BJ (cell line): ENCODE data around the gene TNPO3. TPM values are rescaled to one million over a fixed set of nuclear protein-coding genes. Genes with fewer than 3 reads are reported as not detected.
A peak's percentile ranks its signal among the peaks of the same experiment; 100 is the strongest.

ENCODE experiments used
- CTCF ChIA-PET: fragments of 350-600 bp; formaldehyde crosslinking; extraction: SDS; loops from one replicate; lab custom pipeline; 2021; ENCODE audit warnings: antibody characterized with exemption, inconsistent platforms; lab: Yijun Ruan, JAX
- POLR2A ChIA-PET: fragments of 300-600 bp; sonication (Branson Sonifier 250); formaldehyde crosslinking; extraction: SDS; loops from one replicate; lab custom pipeline; 2021; ENCODE audit warnings: antibody characterized with exemption; lab: Charles Lee
- DNase-seq: peaks from one replicate; pipeline ENCODE4 v3.0.0-alpha.2; 2011; ENCODE audit warnings: low read depth
- H3K27me3 ChIP-seq: 2 replicates; pipeline ENCODE4 v1.6.0; 2011; ENCODE audit warnings: low read length; ENCODE audit not compliant: control insufficient read depth, insufficient read depth
- H3K36me3 ChIP-seq: 2 replicates; pipeline ENCODE4 v1.5.1; 2011; ENCODE audit warnings: low read length; ENCODE audit not compliant: control insufficient read depth, insufficient read depth
- H3K4me3 ChIP-seq: 2 replicates; pipeline ENCODE4 v1.5.1; 2011; ENCODE audit warnings: low read depth, mild to moderate bottlenecking, control low read depth, low read length
- CTCF ChIP-seq: IDR thresholded peaks from 2 replicates; pipeline ENCODE4 v1.5.1; 2011; ENCODE audit warnings: low read depth, mild to moderate bottlenecking, control low read depth, inconsistent platforms, low read length, moderate library complexity; ENCODE audit not compliant: insufficient read depth
- polyA plus RNA-seq: library from polyadenylated mRNA; depleted of rRNA; stranded (reverse); fragments of >200 nt; gene quantifications from 2 replicates; pipeline ENCODE4 v1.2.3, GENCODE V29; 2011; rRNA removed
- small RNA-seq: library from RNA; depleted of rRNA; stranded (forward); fragments of <200 nt; gene quantifications from one replicate; pipeline ENCODE3, GENCODE V24; 2012; ENCODE audit warnings: low replicate concordance, low read depth; ENCODE audit not compliant: insufficient read length

Gene TNPO3
- polyA plus RNA-seq, 1 experiment = 36.2 TPM

GRCh38 chr7:128908750-128909624, 145.9 kb downstream of the TNPO3 start:
- no peak overlapping the region; the same call in 1 of the 2 replicates for H3K4me3 ChIP-seq

DNA sequence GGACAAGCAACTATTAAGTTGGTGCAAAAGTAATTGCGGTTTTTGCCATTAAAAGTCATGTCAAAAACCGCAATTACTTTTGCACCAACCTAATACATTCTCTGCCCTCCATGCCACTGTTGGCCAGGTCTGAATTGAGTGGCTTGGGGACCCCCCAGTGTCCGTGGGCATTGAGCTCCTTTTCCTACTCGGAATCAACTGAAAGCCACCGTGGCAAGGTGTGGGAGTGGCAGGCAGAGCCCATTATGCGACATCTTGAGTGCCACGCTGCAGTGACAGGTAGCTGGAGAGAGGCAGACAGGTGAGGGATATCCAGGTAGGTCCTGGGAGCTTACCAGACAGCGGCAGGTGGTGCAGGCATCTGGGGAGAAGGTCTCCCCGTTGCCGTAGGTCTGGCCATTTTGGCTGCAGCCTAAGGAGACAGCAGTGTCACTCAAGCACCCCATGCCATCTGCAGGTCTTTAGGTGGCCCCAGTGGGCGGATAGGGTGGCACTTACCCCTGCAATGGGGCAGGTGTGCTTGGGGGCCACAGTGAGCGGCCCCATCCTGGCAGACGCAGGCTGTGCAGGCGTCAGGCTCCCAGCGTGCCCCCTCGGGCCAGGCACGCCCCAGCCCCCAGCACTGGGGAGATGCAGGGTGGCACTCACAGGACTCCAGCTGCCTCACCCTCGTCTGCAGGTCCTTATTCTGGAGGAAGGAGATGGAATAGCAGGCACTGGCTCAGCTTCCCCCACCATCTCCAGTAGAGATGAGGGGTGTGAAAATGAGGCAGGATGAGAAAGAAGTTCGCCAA, 147.9 kb downstream of the TNPO3 start:
- H3K36me3 ChIP-seq = no peaks in the 10 kb centered on the region
- POLR2A ChIA-PET = no interaction called here
- no peak overlapping the region for H3K4me3 ChIP-seq
- CTCF ChIA-PET = interaction anchor here (0.6 to 1.5 kb wide), 2 partner anchors 36 to 185 kb away, joined by 3 to 4 read pairs; no protein-coding TSS in a partner anchor
- DNase-seq = no peak
- TF ChIP-seq CTCF = no peak
- H3K27me3 ChIP-seq = peaks cover 17% of the 10 kb centered on the region

More at GRCh38 chr7:128908750-128909624, 145.9 kb downstream of the TNPO3 start:
- no peak for DNase-seq
- no peak for TF ChIP-seq CTCF
- no peaks in the 10 kb centered on the region for H3K36me3 ChIP-seq
- ChIA-PET CTCF (interaction anchor here (1.9 kb wide), 1 partner anchor 183 kb away, joined by 11 read pairs; no protein-coding TSS in a partner anchor), POLR2A (no interaction called here)
- H3K27me3 ChIP-seq = peaks cover 19% of the 10 kb centered on the region

DNA sequence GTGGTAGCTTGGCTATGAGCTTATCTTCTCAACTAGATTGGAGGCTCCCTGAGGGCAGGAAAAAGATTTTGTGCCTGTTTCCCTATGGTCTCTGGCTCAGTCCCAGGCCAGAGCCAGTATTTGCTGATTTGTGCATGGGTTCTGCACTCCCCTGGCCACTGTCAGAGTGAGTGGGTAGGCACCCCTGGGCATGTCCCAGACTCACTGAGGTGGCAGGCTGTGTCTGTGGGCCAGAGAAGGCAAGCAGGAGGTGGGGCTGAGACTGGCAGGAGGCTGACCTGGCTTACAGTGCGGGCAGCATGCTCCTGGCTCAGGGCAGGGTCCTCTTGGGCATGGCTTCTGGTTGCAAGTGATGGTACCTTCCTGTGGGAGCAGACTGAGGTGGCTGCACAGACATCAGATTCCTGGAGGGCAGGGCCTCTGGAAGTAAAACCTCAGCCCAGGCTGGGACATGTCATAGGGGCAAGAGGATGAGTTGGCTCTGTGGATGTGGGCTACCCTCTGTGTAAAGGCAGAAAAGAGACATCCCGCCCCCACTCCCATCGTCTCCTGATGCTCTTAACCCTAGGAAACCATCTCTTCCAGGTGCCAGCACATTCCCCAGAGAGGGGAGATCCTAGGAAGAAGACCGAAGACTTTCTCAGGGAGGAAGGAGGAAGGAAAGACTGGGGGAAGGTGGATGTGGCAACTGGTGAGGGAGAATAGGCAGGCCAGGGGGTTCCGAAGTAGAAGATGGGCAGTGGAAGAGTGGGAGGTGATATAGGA, 148.7 kb downstream of the TNPO3 start:
- Histone ChIP-seq H3K36me3 (no peaks in the 10 kb centered on the region), H3K4me3 (no peak overlapping the region), H3K27me3 (peaks cover 13% of the 10 kb centered on the region)
- ChIA-PET POLR2A (no interaction called here), CTCF (interaction anchor here (1.5 to 7.2 kb wide), 2 partner anchors 184 to 186 kb away, joined by 4 to 77 read pairs; no protein-coding TSS in a partner anchor)
- TF ChIP-seq CTCF = no peak
- DNase-seq = no peak

DNA sequence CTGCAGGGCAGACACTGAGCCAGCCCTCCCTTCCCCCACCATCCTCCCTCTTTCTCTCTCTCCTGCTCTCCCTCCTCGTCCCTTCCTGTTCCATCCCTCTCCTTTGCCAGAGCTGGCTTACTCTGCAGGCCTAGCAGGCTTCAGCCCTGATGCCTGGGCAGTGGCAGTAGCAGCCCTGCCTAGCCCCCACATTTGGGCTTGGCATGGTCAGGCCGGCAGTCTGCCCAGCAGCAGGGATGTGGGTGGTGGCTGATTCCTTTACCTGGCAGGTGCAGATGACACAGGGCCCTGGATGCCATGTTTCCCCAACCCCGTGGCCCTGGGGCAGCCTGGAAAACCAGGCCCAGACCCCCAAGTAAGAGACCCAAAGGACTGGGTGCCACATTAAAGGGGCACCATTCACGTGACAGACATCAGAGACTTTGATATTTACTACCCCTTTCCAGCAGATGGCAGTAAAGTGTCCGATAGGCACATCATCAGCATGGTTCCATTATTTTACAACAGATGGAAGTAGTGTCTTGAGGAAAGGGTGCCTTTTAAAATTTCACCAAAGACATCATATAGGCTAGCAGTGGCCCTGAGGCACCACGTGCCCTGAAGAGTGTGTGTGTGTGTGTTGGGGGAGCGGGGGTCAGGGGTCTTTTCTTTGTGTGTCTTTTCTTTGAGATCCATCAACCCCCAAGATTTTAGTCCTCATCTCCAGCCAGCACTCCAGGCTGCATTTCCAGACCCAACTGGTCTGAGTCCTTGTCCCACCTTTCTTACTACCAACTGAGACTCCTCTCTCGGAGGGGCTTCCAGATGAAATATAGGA, 150.3 kb downstream of the TNPO3 start:
- CTCF ChIA-PET = interaction anchor here (1.0 to 7.2 kb wide), 4 partner anchors 12 to 194 kb away, joined by 3 to 77 read pairs (median 5); no protein-coding TSS in a partner anchor
- POLR2A ChIA-PET = no interaction called here
- Histone ChIP-seq H3K27me3 (peaks cover 7% of the 10 kb centered on the region), H3K36me3 (no peaks in the 10 kb centered on the region), H3K4me3 (no peak overlapping the region)
- TF ChIP-seq CTCF = peak; percentile 63
- no peak for DNase-seq

Small RNA genes within 50 kb of the gene (small RNA-seq; reads per million reads assigned to genes)
- not detected for gene RN7SL306P

Other genes with a start within 250 kb of the TNPO3 start
- 24.6 and 58.6 TPM in 2 replicates for gene FLNC, start 224.7 kb downstream of the TNPO3 start, polyA plus RNA-seq
- 192 and 198 TPM in 2 replicates for gene ATP6V1F, start 192.3 kb downstream of the TNPO3 start, polyA plus RNA-seq
- gene KCP, start 144.4 kb downstream of the TNPO3 start, polyA plus RNA-seq = 0.02 TPM in 1 of 2 replicates, not detected in the other
- 0.26 and 0.36 TPM in 2 replicates for gene IRF5, start 117.2 kb downstream of the TNPO3 start, polyA plus RNA-seq
- 0.22 and 0.29 TPM in 2 replicates for gene TSPAN33, start 89.6 kb upstream of the TNPO3 start, polyA plus RNA-seq
- 7.6 and 10.8 TPM in 2 replicates for gene SMO, start 133.5 kb upstream of the TNPO3 start, polyA plus RNA-seq
- 7.8 and 11.4 TPM in 2 replicates for gene AHCYL2, start 169.9 kb upstream of the TNPO3 start, polyA plus RNA-seq